Glomerular visceral epithelial cell (primary cell): Measurements from ENCODE around the gene COL6A3.

Experiments
- DNase-seq: peaks from one replicate; pipeline ENCODE4 v3.0.0-alpha.2; 2016; ENCODE audit errors: extremely low spot score

COL6A3 gene

DNA sequence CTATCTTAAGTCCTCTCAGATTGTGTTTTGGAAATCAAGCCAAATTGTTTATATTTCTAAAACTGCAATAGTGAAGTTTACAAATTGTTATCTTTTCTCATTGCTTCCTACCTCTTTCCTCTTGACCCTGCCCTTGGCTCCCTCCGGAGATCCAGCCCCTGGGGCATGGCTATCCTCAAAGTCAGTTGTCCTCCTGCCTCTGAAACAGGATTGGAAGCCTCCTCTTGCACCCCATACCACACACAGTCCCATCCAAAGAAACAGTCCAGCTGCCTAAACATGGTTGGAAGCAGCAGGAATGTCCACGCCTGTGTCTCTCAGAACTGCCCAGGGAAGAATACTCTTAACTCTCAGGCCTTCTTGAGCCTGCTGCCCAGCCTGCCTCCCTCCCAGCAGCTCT lies 30.1 kb upstream of the COL6A3 start:
- DNase-seq = no peak

DNA sequence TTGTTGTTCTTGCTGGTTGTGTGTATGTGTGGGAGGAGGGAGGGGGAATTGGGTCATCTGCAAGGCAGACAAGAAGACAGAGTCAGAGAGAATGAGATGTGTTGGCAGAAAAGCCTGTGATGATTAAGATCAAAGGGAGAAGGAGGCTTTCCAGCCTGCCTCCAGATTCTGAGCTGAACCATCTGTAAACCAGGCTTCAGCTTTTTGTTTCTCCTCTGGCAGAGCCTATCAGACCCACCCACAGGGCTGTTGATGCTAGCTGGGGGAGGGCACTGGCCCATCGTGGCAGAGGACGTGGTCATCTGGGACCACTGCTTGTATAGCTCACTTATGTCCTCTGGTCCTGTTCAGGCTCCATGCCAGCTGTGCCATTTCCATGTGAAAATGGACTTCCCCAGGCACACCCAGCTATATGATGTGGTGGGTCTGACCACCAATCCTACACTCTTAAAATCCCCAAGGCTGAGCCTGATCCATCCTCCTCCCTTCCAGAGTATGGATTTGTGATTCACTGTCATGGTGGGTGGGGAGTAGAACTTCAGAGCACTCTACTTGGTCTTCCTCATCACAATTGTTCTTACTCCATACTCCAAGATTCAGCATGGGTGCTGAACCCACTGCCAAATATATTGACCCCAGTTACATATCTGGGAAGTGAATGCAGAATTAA lies 27.8 kb upstream of the COL6A3 start:
- no peak for DNase-seq

DNA sequence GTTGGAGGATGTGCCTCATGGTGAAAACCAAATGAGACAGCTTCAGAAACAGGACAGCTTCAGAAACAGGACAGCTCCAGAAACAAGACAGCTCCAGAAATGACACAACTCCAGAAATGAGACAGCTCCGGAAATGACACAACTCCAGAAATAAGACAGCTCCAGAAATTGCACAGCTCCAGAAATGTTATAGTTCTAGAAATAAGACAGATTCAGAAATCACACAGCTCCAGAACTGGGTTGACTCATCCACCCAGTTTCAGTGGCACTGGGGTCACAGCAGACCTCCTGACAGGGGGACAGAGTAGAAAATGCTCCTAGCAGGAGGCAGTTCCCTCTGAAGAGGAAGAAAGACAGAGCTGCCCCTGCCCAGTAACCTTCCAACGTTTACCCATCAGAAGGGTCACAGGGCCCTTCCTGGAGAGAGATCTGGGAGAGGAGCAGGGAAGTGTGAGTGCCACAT lies 26.9 kb upstream of the COL6A3 start:
- no peak for DNase-seq

DNA sequence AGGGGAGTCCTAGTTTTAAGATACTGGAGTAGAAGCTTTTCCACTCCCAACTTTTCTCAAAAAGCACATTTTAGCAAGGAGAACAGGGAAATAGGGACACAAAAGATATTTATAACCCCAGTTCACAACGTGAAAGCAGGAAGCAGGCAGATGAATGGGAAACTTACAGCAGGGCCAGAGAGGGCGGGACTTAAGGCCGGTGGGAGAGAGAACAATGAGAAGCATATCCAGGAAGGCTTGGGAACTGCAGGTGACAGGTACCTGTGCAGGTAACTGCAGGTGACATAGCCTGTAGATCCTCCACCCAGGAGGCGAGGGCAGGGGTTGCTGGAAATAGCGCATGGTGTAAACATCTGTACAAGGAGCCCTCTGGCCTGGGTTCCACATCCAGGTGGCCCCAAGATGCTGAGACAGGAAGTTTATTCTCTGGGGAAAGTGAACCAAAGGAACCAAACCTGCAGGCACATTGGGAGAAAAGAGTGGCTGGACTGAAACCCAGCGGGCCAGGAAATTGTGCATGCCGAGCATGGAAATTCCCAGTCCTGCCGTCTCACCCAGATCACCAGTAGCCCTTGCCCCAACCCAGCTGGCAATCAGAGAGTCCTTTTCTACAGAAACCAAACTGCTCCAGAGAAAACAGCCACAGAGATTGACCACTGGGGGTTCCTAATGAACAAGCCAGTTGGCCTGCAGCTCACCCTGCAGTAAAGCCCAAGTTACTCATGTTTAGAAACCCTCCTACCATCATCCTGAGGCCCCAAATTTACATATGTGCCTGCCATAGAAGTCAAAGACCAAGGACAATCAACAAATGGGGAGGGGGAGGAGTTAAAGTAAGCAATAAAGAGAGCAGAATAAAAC lies 24.3 kb upstream of the COL6A3 start:
- peak; percentile 46 for DNase-seq

DNA sequence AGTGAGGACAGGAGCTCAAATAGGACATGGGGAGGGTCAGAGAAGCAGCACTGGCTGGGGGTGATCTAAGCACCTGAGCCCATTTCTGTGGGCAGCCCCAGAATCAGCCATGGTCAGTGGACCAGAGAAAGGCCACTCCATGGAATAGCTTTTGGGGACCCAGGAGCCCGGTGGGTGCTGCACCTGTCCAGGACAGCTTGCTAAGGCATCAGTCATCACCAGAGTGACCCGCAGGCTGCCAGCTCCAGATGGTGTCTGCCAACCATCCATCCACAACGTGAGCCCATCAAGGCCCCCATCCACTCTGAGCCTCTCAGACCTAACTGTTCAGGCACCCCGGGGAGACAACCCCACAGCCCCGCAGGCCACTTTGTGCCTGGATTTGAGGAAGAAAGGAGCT lies 23.6 kb upstream of the COL6A3 start:
- no peak for DNase-seq

DNA sequence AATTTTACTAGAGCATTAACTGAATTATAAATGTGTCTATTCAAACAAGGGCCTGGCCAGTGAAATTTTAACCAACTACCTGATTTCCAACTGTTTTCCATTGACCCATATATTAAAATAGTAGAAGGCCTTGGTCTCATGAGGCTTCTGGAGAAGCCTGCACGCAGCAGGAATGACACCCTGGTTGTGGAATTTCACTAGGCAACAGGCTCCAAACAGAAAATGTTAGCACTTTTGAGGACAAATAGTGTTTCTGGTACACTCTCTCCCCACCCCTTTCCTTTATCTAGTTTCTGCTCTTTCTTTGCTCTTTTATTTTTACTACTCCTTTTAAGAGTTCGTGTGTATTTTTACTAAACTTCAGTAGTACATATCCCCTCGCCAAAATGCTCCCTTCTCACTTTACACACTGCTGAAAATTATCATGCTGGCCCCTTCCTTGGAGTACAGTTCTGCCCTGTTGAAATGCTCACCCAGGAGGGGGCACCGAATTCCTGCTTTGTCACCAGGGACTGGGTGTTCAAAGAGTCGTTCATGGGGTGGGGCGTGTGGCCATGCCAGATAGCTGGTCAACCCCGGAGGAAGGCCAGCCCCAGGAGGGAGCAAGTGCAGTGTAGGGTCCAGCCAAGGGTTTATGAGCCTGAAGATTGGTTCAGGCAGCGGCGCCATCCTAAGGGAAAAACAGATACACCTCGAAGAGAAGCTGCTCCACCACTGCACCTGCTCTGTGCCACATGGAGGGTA lies 22.1 kb upstream of the COL6A3 start:
- peak; percentile 74 for DNase-seq

DNA sequence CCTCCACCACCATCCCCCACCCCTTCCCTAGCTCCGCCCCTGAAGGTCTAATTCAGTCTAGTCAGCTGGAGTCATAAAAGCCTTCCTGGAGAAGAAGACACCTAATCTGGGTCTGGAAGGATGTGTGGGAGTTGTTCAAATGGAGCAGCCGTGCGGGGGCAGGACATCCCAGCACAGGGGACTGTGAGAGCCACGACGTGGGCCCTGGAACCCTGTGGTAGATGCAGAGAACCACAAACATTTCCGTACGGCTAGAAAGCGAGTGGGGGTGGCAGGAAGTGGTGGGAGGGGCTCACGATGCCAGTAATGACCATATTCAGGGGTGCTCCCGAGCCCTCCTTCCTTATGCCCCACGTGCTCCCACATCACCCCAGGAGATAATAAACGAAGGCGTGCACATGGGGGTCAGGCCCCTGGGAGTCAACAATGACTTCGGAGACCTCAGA lies 20.9 kb upstream of the COL6A3 start:
- DNase-seq = peak; percentile 65

DNA sequence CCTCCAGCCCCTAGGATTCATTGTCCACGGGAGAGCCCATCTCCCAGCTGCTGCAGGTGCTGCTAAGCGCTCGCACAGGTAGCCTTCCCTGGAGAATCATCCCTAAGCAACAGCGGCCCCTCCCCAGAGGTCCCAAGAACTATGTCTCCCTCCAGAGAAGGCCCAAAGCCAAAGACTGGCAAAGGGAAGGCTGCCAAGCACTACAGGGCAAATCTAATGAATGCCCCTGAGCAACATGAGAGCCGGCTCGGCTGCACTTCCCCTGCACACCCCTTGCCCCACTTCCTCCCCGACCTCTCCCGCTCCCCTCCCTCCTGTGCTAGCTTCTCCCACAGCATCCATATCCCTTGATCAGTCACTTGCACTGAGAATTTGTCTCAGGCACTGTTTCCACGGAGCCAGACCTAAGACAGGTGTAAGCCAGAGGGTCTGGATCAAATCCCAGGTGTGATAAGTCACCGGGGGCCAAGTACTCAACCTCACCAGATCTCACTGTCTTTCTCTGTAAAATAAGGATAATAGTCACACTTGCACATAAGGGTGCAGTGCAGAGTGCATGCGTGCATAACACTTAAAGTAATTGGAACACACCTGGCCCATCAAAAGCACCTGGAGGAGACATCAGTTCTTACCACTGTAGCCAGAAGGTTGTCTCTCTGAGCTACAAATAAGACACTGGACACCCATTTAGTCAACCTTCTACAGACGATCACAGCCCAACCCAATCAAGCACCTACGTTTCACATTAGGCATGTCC lies 20.1 kb upstream of the COL6A3 start:
- no peak for DNase-seq

DNA sequence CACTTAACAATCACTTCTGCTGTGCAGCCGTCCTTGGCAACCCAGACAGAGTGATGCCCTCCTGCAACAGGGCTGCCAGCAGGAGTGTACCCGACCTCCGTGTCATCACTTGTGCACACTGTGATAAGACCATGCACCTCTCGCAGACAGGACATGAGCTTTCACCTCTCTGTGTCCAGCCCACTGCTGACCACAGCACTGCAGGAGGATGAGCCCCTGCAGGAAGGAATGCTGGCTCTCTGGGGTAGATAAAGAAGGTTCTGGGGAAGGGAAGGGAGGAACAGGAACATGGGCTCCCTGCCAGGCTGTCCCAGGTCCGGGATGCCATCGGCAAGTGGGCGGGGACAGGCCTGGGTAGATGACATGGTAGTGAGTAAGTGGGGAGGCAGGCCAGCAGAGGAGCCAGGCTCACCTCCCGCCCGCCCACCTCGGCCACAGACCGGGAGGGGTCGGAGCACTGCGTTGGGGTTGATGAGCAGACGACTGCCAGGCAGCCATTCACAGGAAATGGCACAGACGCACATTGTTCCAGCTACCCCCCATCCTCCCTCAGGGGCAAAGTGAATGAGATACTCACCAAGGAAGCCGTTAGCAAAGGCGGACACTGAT lies 18.6 kb upstream of the COL6A3 start:
- peak; percentile 99 for DNase-seq

DNA sequence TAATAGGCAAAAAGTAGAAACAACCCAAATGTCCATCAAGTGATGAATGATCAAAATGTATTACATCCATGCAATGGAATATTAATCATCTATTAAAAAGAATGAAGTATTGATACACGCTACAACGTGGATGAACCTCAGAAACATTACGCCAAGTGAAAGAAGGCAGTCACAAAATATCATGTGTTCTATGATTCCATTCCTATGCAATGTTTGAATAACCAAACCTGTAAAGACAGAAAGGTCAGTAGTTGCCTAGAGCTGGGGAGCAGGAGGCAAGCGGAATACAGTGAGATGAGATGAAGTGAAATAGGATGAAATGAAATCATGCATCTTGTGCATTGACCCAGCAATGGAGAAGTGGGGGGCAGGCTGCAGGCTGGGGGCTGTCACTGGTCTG lies 17.9 kb upstream of the COL6A3 start:
- no peak for DNase-seq

DNA sequence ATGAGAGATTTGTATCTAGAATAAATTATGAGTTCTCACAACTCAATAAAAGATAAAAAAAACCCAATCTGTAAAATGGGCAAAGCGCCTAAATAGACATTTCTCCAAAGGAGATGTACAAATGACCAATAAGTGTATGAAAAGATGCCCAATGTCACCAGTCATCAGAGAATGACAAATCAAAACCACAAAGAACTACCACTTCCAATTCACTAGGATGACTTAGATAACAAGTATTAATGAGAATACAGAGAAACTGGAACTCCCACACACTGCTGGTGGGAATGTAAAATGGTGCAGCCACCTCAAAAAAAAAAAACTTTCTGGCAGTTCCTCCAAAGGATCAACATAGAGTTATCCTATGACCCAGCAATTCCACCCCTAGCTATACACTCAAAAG lies 17.4 kb upstream of the COL6A3 start:
- DNase-seq = peak; percentile 55

DNA sequence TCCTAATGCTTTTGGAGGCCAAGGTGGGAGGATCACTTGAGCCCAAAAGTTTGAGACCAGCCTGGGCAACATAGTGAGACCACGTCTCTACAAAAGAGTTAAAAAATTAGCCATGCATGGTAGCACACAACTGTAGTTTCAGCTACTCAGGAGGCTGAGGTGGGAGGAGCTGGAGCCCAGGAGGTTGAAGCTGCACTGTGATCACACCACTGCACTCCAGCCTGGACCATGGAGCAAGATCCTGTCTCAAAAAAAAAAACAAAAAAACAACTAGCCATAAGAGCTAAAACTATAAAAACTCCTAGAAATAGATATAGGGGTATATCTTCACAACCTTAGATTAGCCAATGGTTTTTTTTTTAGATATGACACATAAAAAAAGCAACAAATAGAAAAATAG lies 16.9 kb upstream of the COL6A3 start:
- no peak for DNase-seq

DNA sequence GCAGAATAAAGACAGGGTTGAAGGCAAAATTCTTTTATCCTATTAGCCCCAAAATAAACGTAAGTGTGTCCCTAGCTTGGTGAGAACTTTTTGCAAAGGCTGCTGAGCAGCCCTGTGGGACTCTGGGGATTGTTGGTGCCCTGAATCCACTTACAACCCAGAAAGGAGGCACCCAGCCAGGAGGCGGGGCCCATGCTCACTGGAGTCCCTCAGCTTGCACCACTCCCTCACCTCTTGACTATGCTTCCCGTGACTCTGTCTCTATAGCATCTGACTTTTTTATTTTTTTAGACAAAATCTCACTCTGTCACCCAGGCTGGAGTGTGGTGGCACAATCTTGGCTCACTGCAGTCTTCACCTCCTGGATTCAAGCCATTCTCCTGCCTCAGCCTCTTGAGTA lies 15.8 kb upstream of the COL6A3 start:
- DNase-seq = no peak

DNA sequence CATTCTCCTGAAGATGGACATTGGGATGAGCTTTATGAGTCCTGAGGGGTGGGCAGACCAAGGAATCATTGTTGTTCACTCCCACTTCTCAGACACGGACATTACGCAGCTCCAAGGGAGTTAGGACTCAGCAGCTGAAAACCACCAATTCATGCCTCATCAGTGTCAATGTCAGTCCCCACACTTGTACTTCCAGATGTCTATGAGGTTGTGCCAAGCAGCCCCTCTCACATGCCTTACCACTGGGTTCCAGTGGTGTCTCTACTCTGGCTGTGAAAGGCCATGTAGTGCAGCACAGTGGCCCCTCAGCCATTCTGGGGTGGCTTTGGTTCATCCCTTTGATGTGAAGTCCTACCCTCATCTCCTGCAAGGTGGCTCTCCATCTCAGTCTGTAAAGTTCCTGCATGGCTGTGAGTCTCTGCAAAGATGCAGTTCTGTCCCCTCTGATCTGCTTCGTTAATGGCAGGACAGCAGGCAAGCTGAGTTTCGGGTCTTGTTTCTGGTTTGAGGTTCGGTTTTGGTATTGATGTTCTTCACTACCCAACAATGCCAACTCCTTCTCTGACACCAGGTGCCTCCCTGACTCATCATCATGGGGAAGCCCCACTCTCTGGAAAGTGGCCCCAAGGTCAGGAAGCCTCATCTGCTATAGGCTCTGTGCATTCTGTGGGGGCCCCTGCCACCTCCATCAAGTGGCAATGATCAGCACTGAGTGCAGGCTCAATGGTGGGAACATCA lies 14.0 kb upstream of the COL6A3 start:
- peak; percentile 31 for DNase-seq

DNA sequence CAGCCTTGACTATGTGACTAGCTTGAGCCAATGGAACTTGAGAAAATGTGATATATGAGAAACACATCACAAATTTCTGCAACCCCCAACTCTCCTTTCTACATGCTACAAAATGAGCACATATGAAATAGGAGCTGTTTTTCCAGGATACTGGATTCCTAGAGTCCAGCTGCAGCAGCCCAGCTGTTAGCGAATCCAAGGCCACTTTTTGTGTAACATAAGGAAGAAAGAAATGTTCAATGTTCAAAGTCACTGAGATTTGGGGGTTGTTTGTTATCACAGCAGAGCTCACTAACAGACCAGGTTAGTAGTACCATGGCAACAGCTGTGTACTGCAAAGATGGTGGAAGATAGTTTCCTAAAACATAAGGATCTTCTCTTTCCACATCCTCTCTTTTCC lies 12.6 kb upstream of the COL6A3 start:
- DNase-seq = no peak

DNA sequence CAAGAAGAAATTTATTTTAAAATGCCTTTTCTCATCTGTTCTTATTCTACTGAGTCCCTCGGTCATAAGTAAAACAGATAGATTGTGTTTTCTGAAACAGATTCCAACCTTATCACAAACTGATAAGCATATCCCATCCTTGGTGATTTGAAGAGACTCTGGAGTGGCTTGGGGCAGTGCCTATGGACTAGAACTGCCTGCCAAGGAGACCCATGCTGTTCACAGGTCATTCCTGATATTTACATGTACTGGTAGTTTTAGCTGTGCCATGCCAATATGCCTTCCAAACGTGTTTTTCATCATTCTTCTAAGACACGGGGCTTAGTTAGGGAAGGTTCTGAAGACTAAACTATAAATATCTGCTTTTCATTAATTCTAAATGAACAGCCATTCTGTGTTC lies 11.4 kb upstream of the COL6A3 start:
- DNase-seq = no peak

DNA sequence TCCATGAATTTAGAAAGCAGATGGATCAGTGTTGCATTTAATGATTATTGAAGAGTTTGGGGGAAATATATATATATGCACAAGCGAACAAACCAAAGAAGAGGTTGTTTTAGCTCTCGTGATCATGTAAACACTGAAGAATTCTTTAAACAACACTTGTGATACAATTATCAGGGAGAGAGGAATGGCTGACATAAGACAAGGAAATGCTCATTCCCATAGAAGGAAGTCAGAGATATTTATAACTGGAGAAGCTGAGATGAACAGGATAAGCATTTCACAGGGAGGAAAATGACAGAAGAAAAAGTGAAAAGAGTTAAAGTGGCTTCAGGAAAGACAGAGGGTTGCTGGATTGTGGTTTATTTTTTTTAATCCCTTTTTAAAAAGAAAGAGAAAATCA lies 10.6 kb upstream of the COL6A3 start:
- DNase-seq = no peak

DNA sequence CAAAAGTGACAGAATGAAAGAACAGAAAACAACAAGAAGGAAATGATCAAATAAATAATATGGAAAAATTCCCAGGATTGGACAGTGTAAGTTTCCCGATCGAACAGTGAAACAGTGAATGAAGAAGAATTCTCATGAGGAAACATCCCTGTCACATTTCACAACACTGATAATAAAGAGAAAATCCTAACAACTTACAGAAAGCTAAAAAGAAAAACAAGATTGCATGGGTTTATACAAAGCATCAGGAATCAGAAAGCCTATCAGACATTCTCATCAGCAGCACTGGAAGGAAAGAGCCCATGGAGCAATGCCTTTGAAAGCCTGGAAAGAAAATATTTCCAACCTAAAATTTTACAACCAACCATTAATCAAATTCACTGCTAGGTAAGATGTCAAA lies 9.9 kb upstream of the COL6A3 start:
- DNase-seq = no peak

DNA sequence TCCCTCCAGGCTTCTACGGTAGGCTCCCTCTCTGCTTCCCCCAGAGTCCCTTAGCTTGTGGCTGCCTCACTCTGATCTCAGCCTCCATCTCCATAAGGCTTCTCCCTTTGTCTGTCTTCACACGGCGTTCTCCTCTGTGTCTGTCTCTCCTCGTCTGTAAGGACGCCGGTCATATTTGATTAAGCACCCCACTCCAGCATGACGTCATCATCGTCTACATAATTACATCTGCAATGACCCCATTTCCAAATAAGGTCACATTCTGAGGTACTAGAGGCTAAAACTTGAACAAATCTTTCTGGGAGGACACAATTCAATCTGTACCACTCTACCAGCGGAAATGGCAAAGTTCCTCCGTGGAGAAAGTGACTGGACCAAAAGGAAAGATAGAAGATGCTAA lies 8.3 kb upstream of the COL6A3 start:
- DNase-seq = no peak

DNA sequence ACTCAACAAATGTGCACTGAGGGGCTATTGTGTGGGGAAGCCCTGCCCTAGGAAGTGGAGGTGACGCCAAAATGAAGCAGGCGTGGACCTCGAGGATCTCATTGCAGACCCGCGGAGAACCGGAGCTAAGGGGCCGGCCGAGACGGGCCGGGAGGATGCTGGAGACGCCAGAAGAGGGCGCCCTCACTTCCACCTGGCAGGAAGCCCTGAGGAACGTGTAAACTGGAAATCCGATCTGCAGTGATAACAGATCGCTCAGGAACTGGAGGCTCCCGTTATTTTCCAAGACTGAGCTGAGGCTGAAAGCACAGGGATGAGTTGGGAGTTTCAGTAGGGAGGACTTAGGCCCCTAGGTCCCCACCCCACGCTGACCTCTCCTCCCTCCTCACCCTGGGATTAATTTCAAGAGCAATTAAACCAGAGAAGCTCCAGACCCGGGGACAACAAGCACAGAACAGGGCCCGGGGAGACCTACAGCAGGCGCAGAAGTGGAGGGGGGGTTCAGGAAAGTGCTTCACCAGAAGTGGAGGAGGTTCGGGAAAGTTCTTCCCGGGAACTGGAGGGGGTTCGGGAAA lies 7.7 kb upstream of the COL6A3 start:
- peak; percentile 90 for DNase-seq
